ENCODE results near the gene MAS1. TPM values are rescaled to one million over a fixed set of nuclear protein-coding genes. Genes with fewer than 3 reads are reported as not detected.

Gene MAS1
- total RNA-seq, 1 experiment from 2014 or later = not detected

GRCh38 chr6:159879856-159880255 is 10.9 kb upstream of the MAS1 start:
- H3K36me3 ChIP-seq (ENCODE audit: insufficient read depth, low read length, poor library complexity, severe bottlenecking) = no peaks in the 10 kb centered on the region
- H3K4me3 ChIP-seq (ENCODE audit: low read depth, low read length, poor library complexity, severe bottlenecking) = no peak overlapping the region
- POLR2A ChIA-PET (ENCODE audit: low non-redundant PET) = no interaction called here
- H3K27ac ChIP-seq (ENCODE audit: low read depth, low read length, poor library complexity, severe bottlenecking) = no peak overlapping the region
- DNase-seq (ENCODE audit: low spot score) = no peak
- TF ChIP-seq CTCF (conservative IDR thresholded peaks at IDR 0.05; ENCODE audit: low read depth, low read length) = no peak
- TF ChIP-seq EZH2 (IDR thresholded peaks at IDR 0.05; ENCODE audit: borderline replicate concordance, low read depth, low read length, poor library complexity, severe bottlenecking) = no peak
- no TSS peak for BruUV-seq (replicated peaks)
- peaks cover 3% of the 10 kb centered on the region for H3K27me3 ChIP-seq (replicated peaks; ENCODE audit: insufficient read depth, low read depth, low read length, poor library complexity)
- intact Hi-C loops (cut with micrococcal nuclease; ENCODE audit: unreplicated experiment) = no loop called here
- H3K9me3 ChIP-seq (ENCODE audit: low read depth, low read length, poor library complexity, severe bottlenecking) = no peaks in the 10 kb centered on the region
- CTCF ChIA-PET = interaction anchor here (0.9 kb wide), 1 partner anchor 16 kb away, joined by 4 read pairs; no protein-coding TSS in a partner anchor
- no peaks in the 10 kb centered on the region for H3K4me1 ChIP-seq (ENCODE audit: insufficient read depth, low read length, poor library complexity, severe bottlenecking)

GRCh38 chr6:159880412-159880975 is 10.3 kb upstream of the MAS1 start:
- no peak overlapping the region for H3K4me3 ChIP-seq (ENCODE audit: low read depth, low read length, poor library complexity, severe bottlenecking)
- H3K27ac ChIP-seq (ENCODE audit: low read depth, low read length, poor library complexity, severe bottlenecking) = no peak overlapping the region
- ChIA-PET POLR2A (ENCODE audit: low non-redundant PET) (no interaction called here), CTCF (interaction anchor here (0.9 kb wide), 1 partner anchor 17 kb away, joined by 4 read pairs; no protein-coding TSS in a partner anchor)
- BruUV-seq (replicated peaks) = no TSS peak
- H3K9me3 ChIP-seq (ENCODE audit: low read depth, low read length, poor library complexity, severe bottlenecking) = no peaks in the 10 kb centered on the region
- TF ChIP-seq EZH2 (IDR thresholded peaks at IDR 0.05; ENCODE audit: borderline replicate concordance, low read depth, low read length, poor library complexity, severe bottlenecking) = no peak
- TF ChIP-seq CTCF (conservative IDR thresholded peaks at IDR 0.05; ENCODE audit: low read depth, low read length) = no peak
- peaks cover 3% of the 10 kb centered on the region for H3K27me3 ChIP-seq (replicated peaks; ENCODE audit: insufficient read depth, low read depth, low read length, poor library complexity)
- H3K36me3 ChIP-seq (ENCODE audit: insufficient read depth, low read length, poor library complexity, severe bottlenecking) = no peaks in the 10 kb centered on the region
- no peak for DNase-seq (ENCODE audit: low spot score)
- no peaks in the 10 kb centered on the region for H3K4me1 ChIP-seq (ENCODE audit: insufficient read depth, low read length, poor library complexity, severe bottlenecking)
- intact Hi-C loops (cut with micrococcal nuclease; ENCODE audit: unreplicated experiment) = no loop called here

GRCh38 chr6:159884720-159885119 is 6.1 kb upstream of the MAS1 start:
- Histone ChIP-seq H3K27ac (ENCODE audit: low read depth, low read length, poor library complexity, severe bottlenecking) (no peak overlapping the region), H3K27me3 (replicated peaks; ENCODE audit: insufficient read depth, low read depth, low read length, poor library complexity) (peaks cover 32% of the 10 kb centered on the region), H3K4me1 (ENCODE audit: insufficient read depth, low read length, poor library complexity, severe bottlenecking) (no peaks in the 10 kb centered on the region), H3K4me3 (ENCODE audit: low read depth, low read length, poor library complexity, severe bottlenecking) (no peak overlapping the region), H3K36me3 (ENCODE audit: insufficient read depth, low read length, poor library complexity, severe bottlenecking) (no peaks in the 10 kb centered on the region), H3K9me3 (ENCODE audit: low read depth, low read length, poor library complexity, severe bottlenecking) (no peaks in the 10 kb centered on the region)
- intact Hi-C loops (cut with micrococcal nuclease; ENCODE audit: unreplicated experiment) = no loop called here
- ChIA-PET POLR2A (ENCODE audit: low non-redundant PET) (no interaction called here), CTCF (no interaction called here)
- TF ChIP-seq EZH2 (IDR thresholded peaks at IDR 0.05; ENCODE audit: borderline replicate concordance, low read depth, low read length, poor library complexity, severe bottlenecking) (no peak), CTCF (conservative IDR thresholded peaks at IDR 0.05; ENCODE audit: low read depth, low read length) (no peak)
- no peak for DNase-seq (ENCODE audit: low spot score)
- BruUV-seq (replicated peaks) = no TSS peak

All from A673 (cell line).